Non-pigmented ciliary epithelial cell (primary cell): Measurements from ENCODE around the gene FAM131A.

Experiments used
- DNase-seq: peaks from one replicate; pipeline ENCODE4 v3.0.0-alpha.2; 2010; ENCODE audit warnings: low read depth

The FAM131A gene

GRCh38 chr3:184337399-184337714, at the start of gene FAM131A:
FAM131A (plus strand) TSS chr3:184337600; CDS start chr3:184337631, 31 bp downstream.
- no peak for DNase-seq

GRCh38 chr3:184289426-184289938, 47.9 kb upstream of the FAM131A start:
- no peak for DNase-seq

- no peak for DNase-seq
These were observed 47.1 kb upstream of the FAM131A start for GRCh38 chr3:184290331-184290730.

- DNase-seq = no peak
These were observed 46.2 kb upstream of the FAM131A start for GRCh38 chr3:184291044-184291737.

- no peak for DNase-seq
These were observed 45.5 kb upstream of the FAM131A start for GRCh38 chr3:184291738-184292445.

GRCh38 chr3:184295771-184296170, 41.6 kb upstream of the FAM131A start:
- no peak for DNase-seq

GRCh38 chr3:184296616-184297015, 40.8 kb upstream of the FAM131A start:
- DNase-seq = no peak

GRCh38 chr3:184298759-184299487, 38.5 kb upstream of the FAM131A start, which contains the start of gene PSMD2:
PSMD2 (plus strand) TSS chr3:184299241; CDS start chr3:184299267, 26 bp downstream.
- peak; percentile 67 for DNase-seq

GRCh38 chr3:184299488-184300377, 37.7 kb upstream of the FAM131A start:
- no peak for DNase-seq

GRCh38 chr3:184300378-184300720, 37.1 kb upstream of the FAM131A start:
- DNase-seq = no peak

GRCh38 chr3:184305577-184305976, 31.8 kb upstream of the FAM131A start:
- no peak for DNase-seq

GRCh38 chr3:184306341-184306972, 30.9 kb upstream of the FAM131A start:
- no peak for DNase-seq

- no peak for DNase-seq
These were observed 29.5 kb upstream of the FAM131A start for GRCh38 chr3:184307915-184308314.

GRCh38 chr3:184308744-184309143, 28.7 kb upstream of the FAM131A start:
- DNase-seq = no peak

- no peak for DNase-seq
These were observed 25.8 kb upstream of the FAM131A start for GRCh38 chr3:184311633-184312032.

GRCh38 chr3:184314363-184314699, 23.1 kb upstream of the FAM131A start, which contains the start of gene EIF4G1:
EIF4G1 (plus strand) TSS chr3:184314606; CDS start chr3:184315797, 1,191 bp downstream.
- DNase-seq = no peak

GRCh38 chr3:184314700-184315542, 22.5 kb upstream of the FAM131A start:
- DNase-seq = no peak

GRCh38 chr3:184315543-184315867, 21.9 kb upstream of the FAM131A start:
- no peak for DNase-seq

- no peak for DNase-seq
These were observed 21.3 kb upstream of the FAM131A start for GRCh38 chr3:184315871-184316661.

GRCh38 chr3:184316792-184317191, 20.6 kb upstream of the FAM131A start:
- no peak for DNase-seq
